Fibroblast of gingiva (primary cell): ENCODE results near the gene TGFB1I1.
"Not testable (repeated sequence)": the region's sequence is repeated elsewhere in the genome, so short reads cannot be mapped to it uniquely, and the experiment has no call there.

Source experiments
- DNase-seq: peaks from one replicate; pipeline ENCODE4 v3.0.0-alpha.2; 2011; ENCODE audit warnings: low read depth

The TGFB1I1 gene

DNA sequence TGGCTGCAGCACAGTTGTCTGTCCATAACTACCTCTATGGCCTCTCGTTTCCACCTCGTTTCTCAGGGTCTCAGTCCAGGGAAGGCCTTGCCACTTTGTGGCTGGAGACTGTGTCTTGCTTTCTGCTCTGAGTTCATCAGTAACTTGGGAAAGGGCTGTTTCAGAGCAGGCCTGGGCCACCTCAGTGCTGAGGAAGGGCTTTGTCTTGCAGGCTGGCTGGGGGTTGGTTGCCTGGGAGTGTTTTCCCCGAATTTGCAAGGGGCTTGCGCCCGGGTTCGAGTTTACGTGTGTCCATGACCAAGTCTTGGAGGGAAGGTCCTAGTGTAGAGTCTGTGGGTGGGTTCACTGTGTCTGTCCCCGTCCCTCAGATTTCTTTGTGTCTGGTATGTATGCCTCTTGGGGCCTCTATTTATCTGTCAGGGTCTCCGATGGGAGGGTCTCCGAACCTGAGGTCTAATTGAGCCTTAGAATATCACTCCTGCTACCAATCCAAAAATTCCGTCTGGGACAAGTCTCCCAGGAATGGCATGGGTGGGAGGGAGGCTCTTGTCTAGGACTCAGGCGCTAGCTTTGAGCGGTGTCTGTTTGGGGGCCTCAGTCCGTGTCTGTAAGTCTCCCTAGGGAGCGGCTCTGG, 594 bp upstream of the TGFB1I1 start:
- DNase-seq: no peak

DNA sequence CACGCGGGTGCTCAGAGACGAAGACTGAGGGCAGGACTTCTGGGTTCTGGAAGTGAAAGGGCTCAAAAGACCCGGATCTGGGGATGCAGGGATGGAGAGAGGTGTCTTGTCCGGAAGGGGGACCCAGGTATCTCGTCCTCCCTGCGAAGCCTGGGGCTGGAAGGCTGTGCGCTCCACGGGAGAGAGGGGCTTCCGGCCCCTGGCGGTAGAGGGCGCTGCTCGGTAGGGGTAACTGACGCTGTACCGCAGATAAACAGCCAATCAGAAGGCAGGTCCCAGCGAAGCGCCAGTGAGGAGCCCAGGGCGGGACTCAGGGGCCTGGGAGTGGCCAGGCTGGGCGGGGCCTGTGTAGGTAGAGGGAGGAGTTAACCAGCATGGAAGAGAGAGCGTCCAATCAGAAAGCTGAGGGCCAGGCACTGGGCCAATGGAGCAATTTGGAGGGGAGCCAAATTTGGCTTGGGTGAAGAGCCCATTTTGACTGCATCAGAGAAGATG, 804 bp downstream of the TGFB1I1 start:
- peak; percentile 92 for DNase-seq

DNA sequence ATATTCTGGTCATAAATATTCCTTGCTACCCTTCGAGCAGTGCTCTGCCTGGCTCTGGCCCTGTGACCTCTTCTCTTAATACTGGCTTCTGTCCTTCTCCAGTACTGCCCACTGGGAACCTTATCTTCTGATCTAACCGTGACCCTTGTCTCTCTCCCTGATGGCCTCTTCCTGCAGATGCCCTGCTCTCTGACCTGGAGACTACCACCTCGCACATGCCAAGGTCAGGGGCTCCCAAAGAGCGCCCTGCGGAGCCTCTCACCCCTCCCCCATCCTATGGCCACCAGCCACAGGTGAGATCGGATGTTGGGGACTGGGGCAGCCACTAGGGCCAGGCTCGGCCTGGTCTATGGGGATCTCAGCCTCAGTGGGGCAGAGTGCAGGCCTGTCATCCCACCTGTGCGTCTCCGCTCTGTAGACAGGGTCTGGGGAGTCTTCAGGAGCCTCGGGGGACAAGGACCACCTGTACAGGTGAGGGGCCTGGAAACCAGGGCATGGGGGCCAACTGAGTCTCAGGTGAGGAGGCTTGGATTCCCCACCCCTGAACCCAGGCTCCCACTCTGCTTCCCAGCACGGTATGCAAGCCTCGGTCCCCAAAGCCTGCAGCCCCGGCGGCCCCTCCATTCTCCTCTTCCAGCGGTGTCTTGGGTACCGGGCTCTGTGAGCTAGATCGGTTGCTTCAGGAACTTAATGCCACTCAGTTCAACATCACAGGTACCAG, 1.5 kb downstream of the TGFB1I1 start:
- DNase-seq: no peak

DNA sequence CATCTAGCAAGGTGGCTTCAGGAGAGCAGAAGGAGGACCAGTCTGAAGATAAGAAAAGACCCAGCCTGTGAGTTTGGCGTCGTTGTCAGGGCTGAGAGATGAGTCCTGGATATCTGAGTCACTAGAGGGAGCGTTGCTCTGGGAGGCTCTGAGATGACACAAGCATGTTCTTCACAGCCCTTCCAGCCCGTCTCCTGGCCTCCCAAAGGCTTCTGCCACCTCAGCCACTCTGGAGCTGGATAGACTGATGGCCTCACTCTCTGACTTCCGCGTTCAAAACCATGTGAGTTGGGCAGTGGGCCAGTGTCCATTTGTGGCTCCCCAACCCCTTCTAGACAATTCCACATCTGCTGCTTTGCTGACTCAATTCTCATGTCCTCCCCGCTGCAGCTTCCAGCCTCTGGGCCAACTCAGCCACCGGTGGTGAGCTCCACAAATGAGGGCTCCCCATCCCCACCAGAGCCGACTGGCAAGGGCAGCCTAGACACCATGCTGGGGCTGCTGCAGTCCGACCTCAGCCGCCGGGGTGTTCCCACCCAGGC, 2.3 kb downstream of the TGFB1I1 start:
- DNase-seq: peak; percentile 53

DNA sequence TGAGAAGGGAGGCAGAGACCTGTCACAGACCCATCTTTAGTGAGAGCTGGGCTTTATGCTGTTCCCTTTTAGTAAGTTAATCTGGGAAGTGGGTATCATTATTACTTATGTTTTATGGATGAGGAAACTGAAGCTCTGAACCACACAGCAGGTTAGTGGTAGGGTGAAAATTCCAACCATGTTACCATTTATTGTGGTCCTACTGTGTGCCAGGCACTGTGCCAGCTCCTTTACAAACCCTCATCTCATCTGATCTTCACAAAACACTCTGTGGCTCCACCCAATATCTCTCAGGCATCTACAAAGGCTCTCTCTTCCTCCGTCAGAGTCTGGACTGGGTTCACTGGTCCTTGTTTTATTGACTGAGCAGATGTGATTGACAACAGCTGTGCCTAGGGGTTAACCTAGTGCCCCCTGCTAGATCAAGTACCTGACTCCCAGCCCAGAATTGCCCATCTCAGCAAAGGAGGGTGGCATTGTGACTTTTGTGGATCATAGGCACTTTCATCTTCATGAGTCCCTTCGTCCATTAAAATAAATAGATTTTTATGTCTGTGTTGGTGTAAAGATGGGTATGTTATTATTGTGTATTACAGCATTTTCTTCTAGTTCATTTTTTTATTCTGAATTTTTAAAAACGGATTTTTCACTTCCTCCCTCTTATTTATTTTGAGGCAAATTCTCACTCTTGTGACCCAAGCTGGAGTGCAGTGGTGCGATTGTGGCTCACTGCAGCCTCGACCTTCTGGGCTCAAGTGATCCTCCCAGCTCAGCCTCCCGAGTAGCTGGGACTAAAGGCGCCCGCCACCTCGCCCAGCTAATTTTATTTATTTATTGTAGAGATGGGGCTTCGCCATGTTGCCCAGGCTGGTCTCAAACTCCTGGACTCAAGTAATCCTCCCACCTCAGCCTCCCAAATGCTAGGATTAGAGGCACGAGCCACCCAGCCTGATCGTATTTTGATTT, 3.1 kb downstream of the TGFB1I1 start:
- DNase-seq: no peak

DNA sequence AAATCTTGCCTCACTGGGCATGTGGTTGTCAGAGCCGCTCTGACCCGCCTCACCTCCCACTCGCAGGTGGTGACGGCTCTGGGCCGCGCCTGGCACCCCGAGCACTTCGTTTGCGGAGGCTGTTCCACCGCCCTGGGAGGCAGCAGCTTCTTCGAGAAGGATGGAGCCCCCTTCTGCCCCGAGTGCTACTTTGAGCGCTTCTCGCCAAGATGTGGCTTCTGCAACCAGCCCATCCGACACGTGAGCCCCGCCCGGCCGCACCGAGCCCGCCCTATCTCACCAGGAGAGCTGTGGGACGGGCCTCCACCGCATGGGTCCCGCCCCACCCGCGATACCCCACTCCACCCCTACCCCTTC, 4.0 kb downstream of the TGFB1I1 start:
- no peak for DNase-seq

DNA sequence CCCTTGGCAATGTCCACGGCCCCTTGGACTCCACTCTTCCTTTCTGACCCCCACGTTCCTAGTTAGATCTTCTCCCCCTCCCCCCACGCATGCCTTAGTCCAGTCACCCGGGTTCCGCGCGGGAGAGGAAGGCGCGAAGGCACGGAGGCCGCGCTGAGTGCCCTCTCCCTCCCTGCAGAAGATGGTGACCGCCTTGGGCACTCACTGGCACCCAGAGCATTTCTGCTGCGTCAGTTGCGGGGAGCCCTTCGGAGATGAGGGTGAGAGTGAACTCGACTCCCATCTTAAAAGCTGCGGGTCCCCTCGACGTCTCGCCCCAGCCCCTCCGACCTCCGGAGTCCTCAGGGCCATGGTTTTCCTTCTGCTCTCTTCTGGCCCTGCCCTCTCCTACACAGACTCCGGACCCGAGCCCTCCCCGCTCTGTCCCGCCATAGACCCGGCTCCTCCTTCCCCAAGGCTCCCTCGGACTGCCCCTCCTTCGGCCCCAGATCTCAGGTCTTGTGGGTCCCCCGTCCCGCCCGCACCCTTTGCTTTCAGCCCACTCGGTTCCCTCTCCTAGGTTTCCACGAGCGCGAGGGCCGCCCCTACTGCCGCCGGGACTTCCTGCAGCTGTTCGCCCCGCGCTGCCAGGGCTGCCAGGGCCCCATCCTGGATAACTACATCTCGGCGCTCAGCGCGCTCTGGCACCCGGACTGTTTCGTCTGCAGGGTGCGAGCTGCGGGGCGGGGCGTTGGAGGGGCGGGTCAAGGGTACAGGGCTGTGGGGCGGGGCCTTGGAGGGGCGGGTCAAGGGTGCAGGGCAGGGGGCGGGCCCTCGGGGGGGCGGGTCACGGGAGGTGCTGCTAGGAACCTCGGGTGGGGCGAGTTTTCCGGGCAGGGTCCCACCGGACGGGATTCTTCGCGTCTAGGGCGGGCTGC, 4.6 kb downstream of the TGFB1I1 start:
- DNase-seq: no peak

DNA sequence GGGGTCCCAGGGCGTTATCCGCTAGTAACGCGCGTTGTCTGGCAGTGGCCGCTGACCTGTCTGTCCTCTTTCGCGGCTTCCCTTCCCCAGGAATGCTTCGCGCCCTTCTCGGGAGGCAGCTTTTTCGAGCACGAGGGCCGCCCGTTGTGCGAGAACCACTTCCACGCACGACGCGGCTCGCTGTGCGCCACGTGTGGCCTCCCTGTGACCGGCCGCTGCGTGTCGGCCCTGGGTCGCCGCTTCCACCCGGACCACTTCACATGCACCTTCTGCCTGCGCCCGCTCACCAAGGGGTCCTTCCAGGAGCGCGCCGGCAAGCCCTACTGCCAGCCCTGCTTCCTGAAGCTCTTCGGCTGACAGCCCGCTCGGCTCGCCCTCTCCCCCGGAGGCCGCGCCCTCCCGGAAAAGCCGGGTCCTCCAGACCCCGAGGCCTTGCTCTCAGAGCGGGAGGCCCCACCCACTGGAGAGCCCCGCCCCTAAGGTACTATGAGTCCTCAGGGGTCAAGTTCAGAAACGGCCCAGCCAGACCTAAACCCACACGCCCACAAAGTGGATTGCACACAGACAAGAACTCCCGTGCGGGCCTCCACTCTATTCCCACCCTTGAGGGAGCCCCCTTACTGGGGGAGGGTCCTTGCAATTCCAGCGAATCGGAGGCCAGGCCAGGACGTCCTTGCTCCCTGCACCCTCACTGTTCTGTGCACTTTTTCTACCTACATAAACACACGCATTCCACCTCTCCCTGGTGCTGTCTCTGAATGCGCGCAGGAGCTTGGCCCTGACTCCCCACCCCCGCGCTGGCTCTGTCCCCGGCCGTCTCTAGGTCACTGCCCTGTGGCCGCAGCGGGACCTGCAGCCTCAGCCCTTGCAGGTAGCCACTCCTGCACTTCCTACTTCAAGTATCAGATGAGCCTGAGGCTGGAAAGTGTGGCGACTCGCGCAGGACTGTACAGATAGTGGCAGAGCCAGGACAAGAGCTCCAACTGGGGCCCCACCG, 5.6 kb downstream of the TGFB1I1 start:
- DNase-seq: no peak

DNA sequence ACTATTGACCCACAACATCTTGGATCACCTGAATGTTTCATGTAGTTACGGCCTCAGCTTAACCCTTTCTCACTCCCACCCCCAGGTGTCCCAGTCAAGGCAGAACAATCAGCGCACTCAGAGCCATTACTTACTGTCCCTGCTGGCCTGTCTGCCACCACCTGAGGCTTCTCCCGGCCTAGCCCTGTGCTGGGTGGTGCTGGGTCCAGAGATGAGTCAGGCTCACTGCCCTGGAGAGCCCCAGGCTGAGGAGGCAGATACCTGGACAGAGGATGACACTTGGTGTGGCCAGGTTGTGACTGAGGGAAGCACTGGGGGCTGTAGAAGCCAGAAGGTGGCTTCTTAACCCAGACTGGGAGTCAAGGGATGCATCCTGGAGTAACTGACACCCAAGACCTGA, 7.0 kb downstream of the TGFB1I1 start:
- DNase-seq: no peak

DNA sequence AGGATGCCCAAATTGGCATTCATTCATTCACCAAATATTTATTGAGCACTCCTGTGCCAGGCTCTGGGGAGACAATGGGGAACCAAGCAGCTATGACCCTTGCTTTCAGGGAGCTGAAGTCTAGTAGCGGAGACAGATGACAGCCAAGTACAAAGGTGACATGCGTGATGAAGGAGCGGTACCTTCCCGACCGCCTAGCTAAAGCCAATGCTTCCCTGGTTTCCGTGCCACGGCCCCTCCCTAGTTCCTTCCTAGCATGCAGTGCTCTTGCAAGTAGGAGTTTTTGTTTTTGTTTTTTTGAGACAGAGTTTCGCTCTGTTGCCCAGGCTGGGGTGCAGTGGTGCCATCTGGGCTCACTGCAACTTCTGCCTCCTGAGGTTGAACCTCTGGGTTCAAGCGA, 7.8 kb downstream of the TGFB1I1 start:
- no peak for DNase-seq

DNA sequence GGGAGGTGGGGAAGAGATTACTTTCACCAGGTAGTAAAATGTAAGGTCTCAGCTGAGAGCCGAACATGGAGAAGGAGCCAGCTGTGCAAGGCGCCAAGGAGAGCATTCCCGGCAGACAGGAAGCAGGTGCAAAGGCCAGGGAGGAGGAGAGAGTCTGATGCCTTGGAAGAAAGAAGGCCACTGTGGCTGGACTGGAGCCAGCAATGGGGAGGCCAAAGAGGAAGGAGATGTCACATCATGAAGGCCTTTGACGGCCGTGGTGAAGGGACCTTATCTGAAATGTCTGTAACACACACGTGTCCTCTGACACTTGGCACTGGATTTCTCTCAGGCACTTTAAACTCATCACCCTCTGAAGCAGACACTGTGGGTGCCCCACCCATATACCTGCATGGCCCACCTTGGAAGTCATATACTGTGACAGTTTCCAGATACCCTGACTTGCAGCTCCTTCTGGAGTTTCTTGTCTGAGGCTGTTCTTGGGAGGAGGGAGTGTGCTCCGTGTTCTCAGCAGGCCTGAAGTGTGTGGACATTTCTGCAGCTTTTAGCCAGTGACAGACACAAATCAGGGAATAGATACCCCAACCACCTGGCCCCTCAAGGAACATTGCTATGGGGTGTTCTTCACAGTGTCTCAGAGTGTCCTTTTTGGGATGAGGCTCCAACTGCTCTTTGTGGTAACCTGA, 9.0 kb downstream of the TGFB1I1 start:
- no peak for DNase-seq

DNA sequence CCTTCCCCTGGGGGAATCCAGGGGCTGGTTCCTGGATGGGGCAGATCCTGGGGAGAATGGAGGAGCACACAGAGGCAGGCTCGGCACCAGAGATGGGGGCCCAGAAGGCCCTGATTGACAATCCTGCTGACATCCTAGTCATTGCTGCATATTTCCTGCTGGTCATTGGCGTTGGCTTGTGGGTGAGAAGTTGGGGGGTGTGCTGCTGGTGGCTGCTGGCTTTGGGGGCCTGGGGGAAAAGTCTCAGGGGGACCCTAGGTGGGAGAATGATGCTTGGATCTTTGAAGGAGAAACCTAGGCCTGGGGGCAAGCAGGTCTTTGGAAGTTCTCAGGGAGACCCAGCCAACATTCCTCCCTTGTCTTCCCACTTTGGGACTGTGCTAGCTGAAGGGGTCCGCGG, 11.1 kb downstream of the TGFB1I1 start, which contains the start of gene SLC5A2:
Gene SLC5A2, plus strand, starts transcription at position 43 of the 400 bp plus-strand sequence. Its CDS starts 14 bp downstream, at position 57.
- no peak for DNase-seq

DNA sequence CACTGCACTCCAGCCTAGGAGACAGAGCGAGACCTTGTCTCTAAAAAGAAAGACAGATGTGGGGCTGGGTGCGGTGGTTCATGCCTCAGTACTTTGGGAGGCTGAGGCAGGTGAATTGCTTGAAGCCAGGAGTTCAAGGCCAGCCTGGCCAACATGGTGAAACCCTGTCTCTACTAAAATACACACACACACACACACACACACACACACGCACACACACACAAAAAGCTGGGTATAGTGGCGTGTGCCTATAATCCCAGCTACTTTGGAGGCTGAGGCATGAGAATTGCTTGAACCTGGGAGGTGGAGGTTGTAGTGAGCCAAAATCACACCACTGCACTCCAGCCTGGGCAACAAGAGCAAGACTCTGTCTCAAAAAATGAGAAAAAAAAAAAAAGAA, 12.1 kb downstream of the TGFB1I1 start:
- DNase-seq: not testable (repeated sequence)

DNA sequence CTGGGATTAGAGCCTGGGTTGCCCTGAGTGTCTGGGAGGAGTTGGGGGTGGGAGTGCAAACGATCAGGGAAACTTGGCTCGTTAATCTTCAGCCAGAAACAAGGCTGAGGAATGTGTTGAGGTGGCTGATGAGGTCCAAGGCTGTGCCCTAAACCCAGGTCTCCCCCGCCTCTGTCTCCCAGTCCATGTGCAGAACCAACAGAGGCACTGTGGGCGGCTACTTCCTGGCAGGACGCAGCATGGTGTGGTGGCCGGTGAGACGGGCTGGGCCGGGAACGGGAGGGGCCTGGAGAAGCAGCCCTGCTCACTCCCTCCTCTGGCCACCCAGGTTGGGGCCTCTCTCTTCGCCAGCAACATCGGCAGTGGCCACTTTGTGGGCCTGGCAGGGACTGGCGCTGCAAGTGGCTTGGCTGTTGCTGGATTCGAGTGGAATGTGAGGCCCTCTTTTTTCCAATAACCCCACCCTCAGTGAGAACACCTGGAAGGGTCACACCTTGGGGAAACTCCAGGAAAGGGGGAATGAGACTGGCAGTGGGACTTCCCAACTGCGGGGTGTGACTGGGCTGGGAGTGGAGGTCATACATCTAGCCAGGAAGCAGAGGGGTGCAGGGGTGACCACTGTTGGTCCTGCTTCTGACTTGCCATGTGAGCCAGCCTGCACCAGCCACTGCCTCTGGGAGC, 12.7 kb downstream of the TGFB1I1 start:
- DNase-seq: no peak

DNA sequence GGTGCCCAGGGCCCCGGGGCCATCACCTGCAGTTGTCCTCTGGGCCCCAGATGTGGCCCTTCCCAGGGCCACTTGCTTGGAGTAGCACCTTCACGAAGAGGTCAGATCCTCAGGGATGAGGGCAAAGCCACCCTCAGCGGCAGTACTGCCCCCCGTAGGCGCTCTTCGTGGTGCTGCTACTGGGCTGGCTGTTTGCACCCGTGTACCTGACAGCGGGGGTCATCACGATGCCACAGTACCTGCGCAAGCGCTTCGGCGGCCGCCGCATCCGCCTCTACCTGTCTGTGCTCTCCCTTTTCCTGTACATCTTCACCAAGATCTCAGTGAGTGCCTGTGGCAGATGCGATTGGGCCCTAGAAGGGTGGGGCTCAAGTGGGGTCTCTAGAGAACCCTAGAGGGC, 13.6 kb downstream of the TGFB1I1 start:
- DNase-seq: no peak

DNA sequence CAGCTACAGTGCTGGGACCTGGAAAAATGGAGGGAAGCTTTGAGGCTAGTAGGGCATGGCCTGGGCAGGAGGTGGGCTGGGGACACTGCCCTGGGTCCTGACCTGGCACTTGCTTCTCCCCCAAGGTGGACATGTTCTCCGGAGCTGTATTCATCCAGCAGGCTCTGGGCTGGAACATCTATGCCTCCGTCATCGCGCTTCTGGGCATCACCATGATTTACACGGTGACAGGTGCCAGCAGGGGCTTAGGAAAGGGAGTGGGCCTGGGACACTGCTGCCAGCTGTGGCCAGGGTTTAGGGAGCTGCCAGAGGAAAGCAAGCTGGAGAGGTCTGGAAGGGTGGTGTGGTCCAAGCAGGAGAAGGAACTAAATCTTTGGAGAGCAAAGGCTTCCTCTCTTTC, 14.1 kb downstream of the TGFB1I1 start:
- no peak for DNase-seq

DNA sequence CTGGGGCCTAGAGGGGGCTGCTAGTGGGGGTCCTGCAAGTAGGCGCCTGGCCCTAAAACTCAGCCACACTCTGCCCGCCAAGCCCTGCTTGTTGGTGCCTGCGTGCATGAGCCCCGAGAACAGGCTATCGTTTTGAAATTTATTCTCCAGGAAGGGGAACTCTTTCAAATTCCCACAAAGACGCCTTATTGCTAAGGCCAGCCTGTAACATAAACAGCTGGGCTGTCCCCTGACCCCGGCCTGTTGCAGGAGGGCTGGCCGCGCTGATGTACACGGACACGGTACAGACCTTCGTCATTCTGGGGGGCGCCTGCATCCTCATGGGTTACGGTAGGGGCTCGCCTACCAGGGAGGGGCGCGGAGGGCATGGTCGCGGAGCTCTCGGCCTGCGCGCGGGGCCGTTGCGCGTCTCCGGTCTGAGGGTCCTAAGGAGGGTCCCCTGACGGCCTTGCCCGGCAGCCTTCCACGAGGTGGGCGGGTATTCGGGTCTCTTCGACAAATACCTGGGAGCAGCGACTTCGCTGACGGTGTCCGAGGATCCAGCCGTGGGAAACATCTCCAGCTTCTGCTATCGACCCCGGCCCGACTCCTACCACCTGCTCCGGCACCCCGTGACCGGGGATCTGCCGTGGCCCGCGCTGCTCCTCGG, 15.2 kb downstream of the TGFB1I1 start:
- DNase-seq: no peak
